Smooth muscle cell (in vitro differentiated cells): ENCODE results near the gene ZNF84. TPM values are rescaled to one million over a fixed set of nuclear protein-coding genes. Genes with fewer than 3 reads are reported as not detected.

ENCODE experiments used
- DNase-seq: peaks from one replicate; lab custom pipeline; 2025; ENCODE audit not compliant: unreplicated experiment; lab: John Stamatoyannopoulos, UW
- H2AFZ ChIP-seq: fragments of 200-600 bp; sonication (generic); 2 replicates; pipeline ENCODE4 v1.6.0; 2016; ENCODE audit warnings: antibody characterized with exemption, low read depth, mild to moderate bottlenecking
- H3F3A ChIP-seq: fragments of 200-600 bp; sonication (generic); 2 replicates; pipeline ENCODE4 v1.6.0; 2017; ENCODE audit warnings: antibody characterized with exemption, low read depth
- H3K27ac ChIP-seq: fragments of 200-600 bp; sonication (generic); 2 replicates; pipeline ENCODE4 v1.5.1; 2016; ENCODE audit warnings: low read depth, mild to moderate bottlenecking
- H3K27me3 ChIP-seq: fragments of 200-600 bp; sonication (generic); 2 replicates; pipeline ENCODE4 v1.6.1; 2016; ENCODE audit warnings: low read depth, mild to moderate bottlenecking
- H3K36me3 ChIP-seq: fragments of 200-600 bp; sonication (generic); 2 replicates; pipeline ENCODE4 v1.5.1; 2016; ENCODE audit warnings: low read depth
- H3K4me1 ChIP-seq: fragments of 200-600 bp; sonication (generic); 2 replicates; pipeline ENCODE4 v1.5.1; 2016; ENCODE audit warnings: low read depth
- H3K4me2 ChIP-seq: fragments of 200-600 bp; sonication (generic); 2 replicates; pipeline ENCODE4 v1.6.0; 2016; ENCODE audit warnings: mild to moderate bottlenecking
- H3K4me3 ChIP-seq: fragments of 200-600 bp; sonication (generic); 2 replicates; pipeline ENCODE4 v1.5.1; 2016; ENCODE audit warnings: mild to moderate bottlenecking
- H3K79me2 ChIP-seq: fragments of 200-600 bp; sonication (generic); 2 replicates; pipeline ENCODE4 v1.6.0; 2016; ENCODE audit warnings: low read depth, mild to moderate bottlenecking
- H3K9ac ChIP-seq: fragments of 200-600 bp; sonication (generic); 2 replicates; pipeline ENCODE4 v1.6.0; 2016; ENCODE audit warnings: low read depth
- H3K9me3 ChIP-seq: fragments of 200-600 bp; sonication (generic); replicated peaks from 2 replicates; pipeline ENCODE4 v1.5.1; 2016; ENCODE audit warnings: low read depth
- H4K20me1 ChIP-seq: fragments of 200-600 bp; sonication (generic); 2 replicates; pipeline ENCODE4 v1.6.0; 2016; ENCODE audit warnings: low read depth
- CTCF ChIP-seq: fragments of 200-600 bp; sonication (generic); IDR thresholded peaks from 2 replicates; pipeline ENCODE4 v1.5.1; 2017; ENCODE audit warnings: borderline replicate concordance, mild to moderate bottlenecking, antibody characterized with exemption; ENCODE audit not compliant: insufficient read depth, poor library complexity, severe bottlenecking
- WGBS: methylation state at CpG from one replicate; pipeline ENCODE4 v1.1.7; 2016; ENCODE audit warnings: low lambda C conversion rate; 5-methylcytosine and 5-hydroxymethylcytosine counted together
- polyA plus RNA-seq: library from polyadenylated mRNA; unstranded; fragments of >200 nt; fragmentation: Nextera tagmentation; extraction: Ambion mirVana; gene quantifications from 2 replicates; pipeline ENCODE4 v1.2.1, GENCODE V29; 2016
- total RNA-seq: library from RNA; depleted of rRNA; stranded (reverse); fragments of >200 nt; gene quantifications from 2 replicates; pipeline ENCODE4 v1.2.3, GENCODE V29; 2014

The ZNF84 gene
- total and polyA plus RNA-seq, 2 experiments from 2014 or later = 12.1 to 28.5 TPM

- no peak for DNase-seq
- Histone ChIP-seq H3K9ac (no peak overlapping the region), H3K4me3 (no peak overlapping the region), H4K20me1 (no peaks in the 10 kb centered on the region), H2AFZ (no peak overlapping the region), H3K4me1 (no peaks in the 10 kb centered on the region), H3F3A (peaks cover 13% of the 10 kb centered on the region), H3K27ac (no peak overlapping the region), H3K36me3 (peaks cover 33% of the 10 kb centered on the region), H3K79me2 (no peaks in the 10 kb centered on the region), H3K4me2 (no peak overlapping the region), H3K27me3 (no peaks in the 10 kb centered on the region), H3K9me3 (peaks cover 74% of the 10 kb centered on the region)
- 100% methylated on average over 1 of the region's 1 CpG for WGBS
- no peak for TF ChIP-seq CTCF
Measured at GRCh38 chr12:133063556-133063955, 26.2 kb downstream of the ZNF84 start.

- H3K36me3 ChIP-seq = no peaks in the 10 kb centered on the region
- peaks cover 29% of the 10 kb centered on the region for H3K9me3 ChIP-seq
- H3F3A ChIP-seq = no peaks in the 10 kb centered on the region
- 88% methylated on average over 2 of the region's 2 CpGs for WGBS
- no peak overlapping the region for H3K4me3 ChIP-seq
- H3K4me2 ChIP-seq = no peak overlapping the region
- H3K27ac ChIP-seq = no peak overlapping the region
- no peaks in the 10 kb centered on the region for H3K79me2 ChIP-seq
- H2AFZ ChIP-seq = no peak overlapping the region
- H3K27me3 ChIP-seq = no peaks in the 10 kb centered on the region
- TF ChIP-seq CTCF = no peak
- no peak for DNase-seq
- no peak overlapping the region for H3K9ac ChIP-seq
- H4K20me1 ChIP-seq = no peaks in the 10 kb centered on the region
- H3K4me1 ChIP-seq = no peaks in the 10 kb centered on the region
Measured at GRCh38 chr12:133073836-133074235, 36.5 kb downstream of the ZNF84 start.

GRCh38 chr12:133080026-133080367 is 42.7 kb downstream of the ZNF84 start:
- no peak for TF ChIP-seq CTCF
- H2AFZ ChIP-seq = peak overlapping the region; percentile 99
- H3K4me2 ChIP-seq = peak overlapping the region; percentile 91
- H3K9me3 ChIP-seq = peaks cover 44% of the 10 kb centered on the region
- DNase-seq = peak; percentile 97
- H3K9ac ChIP-seq = peak overlapping the region; percentile 94
- H3K27ac ChIP-seq = peak overlapping the region; percentile 97
- H3K36me3 ChIP-seq = peaks cover 34% of the 10 kb centered on the region
- H3K79me2 ChIP-seq = peaks cover 31% of the 10 kb centered on the region
- H4K20me1 ChIP-seq = no peaks in the 10 kb centered on the region
- peaks cover 4% of the 10 kb centered on the region for H3K4me1 ChIP-seq
- peak overlapping the region; percentile 86 for H3K4me3 ChIP-seq
- no peaks in the 10 kb centered on the region for H3K27me3 ChIP-seq
- no peaks in the 10 kb centered on the region for H3F3A ChIP-seq
- WGBS = 1% methylated on average over 22 of the region's 22 CpGs

- Histone ChIP-seq H3K36me3 (peaks cover 40% of the 10 kb centered on the region), H3K27me3 (no peaks in the 10 kb centered on the region), H4K20me1 (no peaks in the 10 kb centered on the region), H3K9me3 (peaks cover 49% of the 10 kb centered on the region), H2AFZ (peak within 1 kb of the TSS; percentile 99), H3K27ac (peak within 1 kb of the TSS; percentile 97), H3K4me3 (peak within 1 kb of the TSS; percentile 86), H3K4me2 (peak within 1 kb of the TSS; percentile 91), H3K9ac (peak within 1 kb of the TSS; percentile 94), H3K79me2 (peaks cover 31% of the 10 kb centered on the region), H3F3A (no peaks in the 10 kb centered on the region), H3K4me1 (peaks cover 4% of the 10 kb centered on the region)
- TF ChIP-seq CTCF = peak; percentile 3
- DNase-seq = peak; percentile 97
- under 1% methylated on average over 69 of the region's 69 CpGs for WGBS
Measured at GRCh38 chr12:133080368-133081158, 43.3 kb downstream of the ZNF84 start, which contains the start of gene ZNF140. TSS of gene ZNF140 (plus strand) at chr12:133080923. CDS start at chr12:133081321, 398 bp downstream.
